Measurements from ENCODE around the gene ALMS1. TPM values are rescaled to one million over a fixed set of nuclear protein-coding genes. Genes with fewer than 3 reads are reported as not detected.

Gene ALMS1
- total RNA-seq, 4 donors from 2014 or later = 31.3 to 36.1 (median 32.4) TPM

- H3K36me3 ChIP-seq = no peaks in the 10 kb centered on the region
- no peak overlapping the region for H3K27ac ChIP-seq (replicated peaks in 1 of 4)
- no peak overlapping the region for H3K4me3 ChIP-seq
- TF ChIP-seq, protein P1, sequence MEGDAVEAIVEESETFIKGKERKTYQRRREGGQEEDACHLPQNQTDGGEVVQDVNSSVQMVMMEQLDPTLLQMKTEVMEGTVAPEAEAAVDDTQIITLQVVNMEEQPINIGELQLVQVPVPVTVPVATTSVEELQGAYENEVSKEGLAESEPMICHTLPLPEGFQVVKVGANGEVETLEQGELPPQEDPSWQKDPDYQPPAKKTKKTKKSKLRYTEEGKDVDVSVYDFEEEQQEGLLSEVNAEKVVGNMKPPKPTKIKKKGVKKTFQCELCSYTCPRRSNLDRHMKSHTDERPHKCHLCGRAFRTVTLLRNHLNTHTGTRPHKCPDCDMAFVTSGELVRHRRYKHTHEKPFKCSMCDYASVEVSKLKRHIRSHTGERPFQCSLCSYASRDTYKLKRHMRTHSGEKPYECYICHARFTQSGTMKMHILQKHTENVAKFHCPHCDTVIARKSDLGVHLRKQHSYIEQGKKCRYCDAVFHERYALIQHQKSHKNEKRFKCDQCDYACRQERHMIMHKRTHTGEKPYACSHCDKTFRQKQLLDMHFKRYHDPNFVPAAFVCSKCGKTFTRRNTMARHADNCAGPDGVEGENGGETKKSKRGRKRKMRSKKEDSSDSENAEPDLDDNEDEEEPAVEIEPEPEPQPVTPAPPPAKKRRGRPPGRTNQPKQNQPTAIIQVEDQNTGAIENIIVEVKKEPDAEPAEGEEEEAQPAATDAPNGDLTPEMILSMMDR (IDR thresholded peaks at IDR 0.05) = no peak
- TF ChIP-seq POLR2A (IDR thresholded peaks at IDR 0.05; ENCODE audit: low read depth) (no peak), POLR2AphosphoS5 (IDR thresholded peaks at IDR 0.05) (no peak), EP300 (IDR thresholded peaks at IDR 0.05) (no peak)
- no peaks in the 10 kb centered on the region for H3K9me3 ChIP-seq
- H3K27me3 ChIP-seq = no peaks in the 10 kb centered on the region
- intact Hi-C loops (cut with DNase I) = no loop called here
- no peak for DNase-seq (ENCODE audit: extremely low spot score)
- WGBS = 95% methylated on average over 1 of the region's 1 CpG
- H3K4me1 ChIP-seq = no peaks in the 10 kb centered on the region
Observed at GRCh38 chr2:73366060-73366459, 19.6 kb upstream of the ALMS1 start.

DNA sequence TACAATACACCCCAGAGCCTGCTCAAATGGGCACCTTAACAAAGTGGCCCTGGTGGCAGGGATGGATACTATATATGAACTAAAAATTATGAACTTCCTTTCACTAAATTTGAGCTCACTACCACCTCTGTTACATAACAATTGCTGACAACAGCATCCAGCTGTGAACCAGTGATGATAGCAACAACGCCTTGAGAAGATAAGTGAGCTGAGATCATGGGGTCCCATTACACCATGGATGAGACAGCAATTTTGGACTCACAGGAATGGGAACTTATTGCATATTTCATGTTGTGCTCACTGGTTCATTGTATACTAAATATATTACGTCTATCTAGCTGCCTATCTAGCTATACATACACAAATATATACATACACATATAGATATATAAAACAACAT, 16.9 kb upstream of the ALMS1 start:
- WGBS = 81% methylated on average over 2 of the region's 2 CpGs
- no peaks in the 10 kb centered on the region for H3K9me3 ChIP-seq
- no peak overlapping the region for H3K4me3 ChIP-seq
- H3K36me3 ChIP-seq = no peaks in the 10 kb centered on the region
- DNase-seq (ENCODE audit: extremely low spot score) = no peak
- H3K27ac ChIP-seq (replicated peaks in 1 of 4) = no peak overlapping the region
- TF ChIP-seq EP300 (IDR thresholded peaks at IDR 0.05) (no peak), POLR2A (IDR thresholded peaks at IDR 0.05; ENCODE audit: low read depth) (no peak), POLR2AphosphoS5 (IDR thresholded peaks at IDR 0.05) (no peak)
- TF ChIP-seq, protein P1 (IDR thresholded peaks at IDR 0.05) = no peak
- H3K27me3 ChIP-seq = no peaks in the 10 kb centered on the region
- H3K4me1 ChIP-seq = no peaks in the 10 kb centered on the region
- intact Hi-C loops (cut with DNase I) = no loop called here

DNA sequence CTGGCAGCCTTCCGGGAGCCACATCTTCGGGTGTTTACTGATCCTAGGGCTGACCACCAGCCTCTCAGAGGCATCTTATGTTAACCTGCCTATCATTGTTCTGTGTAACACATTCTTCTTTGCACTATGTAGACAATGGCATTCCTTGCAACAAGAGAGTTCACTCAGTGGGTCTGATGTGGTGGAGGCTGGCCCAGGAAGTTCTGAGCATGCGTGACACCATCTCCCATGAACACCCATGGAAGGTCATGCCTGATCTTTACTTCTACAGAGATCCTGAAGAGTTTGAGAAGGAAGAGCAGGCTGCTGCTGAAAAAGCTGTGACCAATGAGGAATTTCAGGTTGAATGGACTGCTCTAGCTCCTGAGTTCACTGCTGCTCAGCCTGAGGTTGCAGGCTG, 15.3 kb upstream of the ALMS1 start:
- no peak for TF ChIP-seq EP300 (IDR thresholded peaks at IDR 0.05)
- TF ChIP-seq, protein P1 (IDR thresholded peaks at IDR 0.05) = no peak
- TF ChIP-seq POLR2A (IDR thresholded peaks at IDR 0.05; ENCODE audit: low read depth) = no peak
- no peak for TF ChIP-seq POLR2AphosphoS5 (IDR thresholded peaks at IDR 0.05)
- Histone ChIP-seq H3K36me3 (no peaks in the 10 kb centered on the region), H3K27me3 (peaks cover 0 to 2% (median 0%) of the 10 kb centered on the region in 4 donors), H3K4me1 (no peaks in the 10 kb centered on the region), H3K9me3 (no peaks in the 10 kb centered on the region), H3K27ac (replicated peaks in 1 of 4) (no peak overlapping the region), H3K4me3 (no peak overlapping the region)
- 84% methylated on average over 3 of the region's 3 CpGs for WGBS
- no peak for DNase-seq (ENCODE audit: extremely low spot score)
- intact Hi-C loops (cut with DNase I) = no loop called here

GRCh38 chr2:73373344-73373743, 12.3 kb upstream of the ALMS1 start:
- intact Hi-C loops (cut with DNase I) = no loop called here
- no peak for DNase-seq (ENCODE audit: extremely low spot score)
- Histone ChIP-seq H3K27me3 (peaks cover 0 to 25% (median 0%) of the 10 kb centered on the region in 4 donors), H3K4me3 (no peak overlapping the region), H3K4me1 (no peaks in the 10 kb centered on the region), H3K9me3 (no peaks in the 10 kb centered on the region), H3K36me3 (no peaks in the 10 kb centered on the region), H3K27ac (replicated peaks in 1 of 4) (no peak overlapping the region)
- TF ChIP-seq EP300 (IDR thresholded peaks at IDR 0.05) = no peak
- TF ChIP-seq, protein P1 (IDR thresholded peaks at IDR 0.05) = no peak
- TF ChIP-seq POLR2A (IDR thresholded peaks at IDR 0.05; ENCODE audit: low read depth) = no peak
- no peak for TF ChIP-seq POLR2AphosphoS5 (IDR thresholded peaks at IDR 0.05)
- WGBS = 66% methylated on average over 2 of the region's 2 CpGs

GRCh38 chr2:73374269-73374668, 11.4 kb upstream of the ALMS1 start:
- peaks cover 0 to 34% (median 0%) of the 10 kb centered on the region in 4 donors for H3K27me3 ChIP-seq
- intact Hi-C loops (cut with DNase I) = no loop called here
- H3K4me1 ChIP-seq = no peaks in the 10 kb centered on the region
- no peaks in the 10 kb centered on the region for H3K36me3 ChIP-seq
- H3K4me3 ChIP-seq = no peak overlapping the region
- no peak overlapping the region for H3K27ac ChIP-seq (replicated peaks in 1 of 4)
- no peak for DNase-seq (ENCODE audit: extremely low spot score)
- TF ChIP-seq EP300 (IDR thresholded peaks at IDR 0.05) (no peak), POLR2A (IDR thresholded peaks at IDR 0.05; ENCODE audit: low read depth) (no peak), POLR2AphosphoS5 (IDR thresholded peaks at IDR 0.05) (no peak)
- TF ChIP-seq, protein P1 (IDR thresholded peaks at IDR 0.05) = no peak
- 76% methylated on average over 1 of the region's 1 CpG for WGBS
- H3K9me3 ChIP-seq = no peaks in the 10 kb centered on the region
